Measurements from ENCODE around the gene KBTBD13. TPM values are rescaled to one million over a fixed set of nuclear protein-coding genes. Genes with fewer than 3 reads are reported as not detected.
"Not testable (repeated sequence)": the region's sequence is repeated elsewhere in the genome, so short reads cannot be mapped to it uniquely, and the experiment has no call there.

The KBTBD13 gene
- total RNA-seq, 2 donors from 2014 or later: 2.6 to 4.4 TPM

- H3K36me3 ChIP-seq: no peaks in the 10 kb centered on the region
- peaks cover 0 to 74% of the 10 kb centered on the region in 2 donors for H3K4me1 ChIP-seq
- no peak overlapping the region for H3K4me3 ChIP-seq
- peak overlapping the region; percentile 80 to 98 for H3K27ac ChIP-seq
- DNase-seq (ENCODE audit: low spot score): peak; percentile 77
- H3K27me3 ChIP-seq: no peaks in the 10 kb centered on the region
- H3K9me3 ChIP-seq: no peaks in the 10 kb centered on the region
- no peak for TF ChIP-seq CTCF (IDR thresholded peaks at IDR 0.05)
Observed at GRCh38 chr15:65087873-65088642, 11.5 kb downstream of the KBTBD13 start.

GRCh38 chr15:65088643-65089021 is 12.1 kb downstream of the KBTBD13 start:
- no peaks in the 10 kb centered on the region for H3K9me3 ChIP-seq
- H3K27ac ChIP-seq: peak overlapping the region; percentile 80 to 98
- peaks cover 0 to 72% of the 10 kb centered on the region in 2 donors for H3K4me1 ChIP-seq
- H3K27me3 ChIP-seq: no peaks in the 10 kb centered on the region
- TF ChIP-seq CTCF (IDR thresholded peaks at IDR 0.05): no peak
- DNase-seq (ENCODE audit: low spot score): no peak
- H3K36me3 ChIP-seq: no peaks in the 10 kb centered on the region
- H3K4me3 ChIP-seq: no peak overlapping the region

- peak overlapping the region; percentile 80 to 98 for H3K27ac ChIP-seq
- no peak for TF ChIP-seq CTCF (IDR thresholded peaks at IDR 0.05)
- no peaks in the 10 kb centered on the region for H3K9me3 ChIP-seq
- H3K4me3 ChIP-seq: no peak overlapping the region
- peaks cover 0 to 71% of the 10 kb centered on the region in 2 donors for H3K4me1 ChIP-seq
- DNase-seq (ENCODE audit: low spot score): no peak
- H3K27me3 ChIP-seq: no peaks in the 10 kb centered on the region
- no peaks in the 10 kb centered on the region for H3K36me3 ChIP-seq
Observed at GRCh38 chr15:65089206-65089824, 12.8 kb downstream of the KBTBD13 start.

- Histone ChIP-seq H3K4me3 (no peak overlapping the region), H3K27me3 (no peaks in the 10 kb centered on the region), H3K36me3 (no peaks in the 10 kb centered on the region), H3K27ac (peak overlapping the region in 1 of 2 donors; percentile 19), H3K4me1 (peaks cover 0 to 54% of the 10 kb centered on the region in 2 donors), H3K9me3 (no peaks in the 10 kb centered on the region)
- no peak for DNase-seq (ENCODE audit: low spot score)
- no peak for TF ChIP-seq CTCF (IDR thresholded peaks at IDR 0.05)
Observed at GRCh38 chr15:65091946-65092770, 15.6 kb downstream of the KBTBD13 start.

GRCh38 chr15:65092911-65093792 is 16.6 kb downstream of the KBTBD13 start:
- Histone ChIP-seq H3K4me1 (peaks cover 0 to 44% of the 10 kb centered on the region in 2 donors), H3K4me3 (no peak overlapping the region), H3K27ac (no peak overlapping the region), H3K9me3 (no peaks in the 10 kb centered on the region), H3K36me3 (peaks cover 7% of the 10 kb centered on the region), H3K27me3 (no peaks in the 10 kb centered on the region)
- TF ChIP-seq CTCF (IDR thresholded peaks at IDR 0.05): no peak
- DNase-seq (ENCODE audit: low spot score): no peak

GRCh38 chr15:65093793-65094170 is 17.2 kb downstream of the KBTBD13 start:
- H3K9me3 ChIP-seq; H3K27me3 ChIP-seq; DNase-seq (ENCODE audit: low spot score); H3K27ac ChIP-seq; H3K4me3 ChIP-seq: not testable (repeated sequence)
- Histone ChIP-seq H3K4me1 (peaks cover 0 to 38% of the 10 kb centered on the region in 2 donors), H3K36me3 (peaks cover 13% of the 10 kb centered on the region)

Data from right atrium auricular region (tissue), 2 donors.